ENCODE measurements around the gene POGK.

POGK gene

DNA sequence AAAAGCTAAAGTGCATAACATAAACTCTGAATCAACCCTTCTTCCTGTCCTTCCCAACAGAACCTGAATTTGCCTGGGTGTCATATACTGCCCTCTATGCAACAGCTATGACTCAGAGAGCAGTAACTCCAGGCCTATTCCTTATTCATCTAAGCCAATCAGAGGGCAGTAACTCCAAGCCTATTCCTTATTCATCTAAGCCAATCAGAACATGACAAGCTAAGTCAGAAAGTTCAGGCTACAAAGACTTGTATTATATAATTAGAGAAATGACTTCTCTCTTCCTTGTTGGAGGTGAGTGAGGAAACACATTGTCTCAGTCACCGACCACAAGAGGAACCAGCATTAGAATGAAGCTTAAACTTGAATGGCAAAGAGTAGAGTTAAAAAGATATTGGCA is 63.0 kb downstream of the POGK start:
- peak; percentile 77 for DNase-seq (ENCODE audit: low spot score)

- DNase-seq (ENCODE audit: low spot score) = no peak
Measured at GRCh38 chr1:166903232-166903631, 64.0 kb downstream of the POGK start.

GRCh38 chr1:166905136-166905535 is 65.9 kb downstream of the POGK start:
- DNase-seq (ENCODE audit: low spot score) = no peak

GRCh38 chr1:166905900-166906299 is 66.6 kb downstream of the POGK start:
- DNase-seq (ENCODE audit: low spot score) = no peak
